Erythroblast (primary cell): ENCODE measurements around the gene ZNF362.
"Not testable (repeated sequence)": the region's sequence is repeated elsewhere in the genome, so short reads cannot be mapped to it uniquely, and the experiment has no call there.

Experiments
- DNase-seq, 2 experiments: peaks; one replicate each; lab custom pipeline; 2025; lab: John Stamatoyannopoulos, UW
- GATA1 ChIP-seq: IDR thresholded peaks from 2 replicates; pipeline ENCODE4 v1.6.1; 2011; ENCODE audit warnings: low read depth, mild to moderate bottlenecking, control low read depth, low read length, moderate library complexity
- POLR2A ChIP-seq: IDR thresholded peaks from 2 replicates; pipeline ENCODE4 v1.6.1; 2011; ENCODE audit warnings: mild to moderate bottlenecking, low read length

Gene ZNF362

DNA sequence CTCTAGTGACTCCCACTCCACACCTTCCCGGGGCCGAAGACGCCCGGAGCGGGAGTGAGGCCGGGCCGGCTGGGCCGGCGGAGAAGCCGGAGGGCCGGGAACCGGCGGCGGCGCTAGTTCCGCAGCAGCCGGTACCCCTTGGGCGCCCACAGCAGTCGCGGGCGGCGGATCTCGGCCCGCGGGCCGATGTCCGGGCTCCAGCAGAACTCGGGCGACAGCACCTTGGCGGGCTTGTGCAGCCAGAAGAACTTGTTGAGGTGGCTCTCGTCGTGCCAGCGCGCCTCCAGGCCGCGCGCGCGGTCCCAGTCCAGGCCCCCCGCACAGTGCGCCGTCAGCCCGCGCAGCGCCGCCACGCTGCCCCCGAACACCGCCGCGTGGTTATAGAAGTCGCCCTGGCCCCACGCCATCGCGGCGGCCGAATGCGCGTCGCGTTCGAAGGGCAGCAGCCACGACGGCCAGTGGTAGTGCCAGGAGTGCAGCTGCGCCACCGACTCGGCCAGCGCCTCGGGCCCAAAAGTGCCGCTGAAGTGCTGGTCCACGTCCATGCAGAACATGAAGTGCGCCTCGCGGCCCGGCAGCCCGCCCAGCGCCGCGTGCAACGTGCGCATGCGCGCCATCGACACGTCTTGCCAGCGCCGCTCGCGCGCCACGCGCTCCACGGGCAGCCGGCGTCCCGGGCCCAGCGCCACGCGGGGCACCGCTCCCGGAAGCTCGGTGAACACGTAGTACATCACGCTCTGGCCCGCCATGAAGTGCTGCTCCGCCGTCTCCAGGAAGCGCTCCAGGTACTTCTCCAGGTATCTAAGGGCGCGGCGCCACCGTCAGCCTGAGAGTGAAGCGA is 50.6 kb downstream of the ZNF362 start:
- no peak for TF ChIP-seq GATA1
- TF ChIP-seq POLR2A = no peak
- DNase-seq = peak; percentile 39 to 47

DNA sequence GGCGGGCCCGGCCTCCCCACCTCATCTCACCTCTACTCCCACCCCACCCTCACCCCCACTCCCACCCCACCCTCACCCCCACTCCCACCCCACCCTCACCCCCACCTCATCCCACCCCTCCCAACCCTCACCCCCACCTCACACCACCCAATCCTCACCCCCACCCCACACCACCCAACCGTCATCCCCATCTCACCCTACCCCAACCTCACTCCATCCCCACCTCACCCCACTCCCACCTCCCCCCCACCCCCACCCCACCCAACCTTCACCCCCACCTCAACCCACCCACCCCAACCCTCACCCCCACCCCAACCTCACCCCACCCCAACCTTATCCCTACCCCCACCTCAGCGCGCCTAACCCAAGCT is 51.2 kb downstream of the ZNF362 start:
- TF ChIP-seq GATA1 (no peak), POLR2A (no peak)

GRCh38 chr1:33309351-33309750 is 53.1 kb downstream of the ZNF362 start:
- not testable (repeated sequence) for DNase-seq

More for the DNA sequence above, 51.2 kb downstream of the ZNF362 start:
- DNase-seq = no peak

- no peak for DNase-seq
- TF ChIP-seq GATA1 = no peak
- no peak for TF ChIP-seq POLR2A
Measured at GRCh38 chr1:33310702-33311101, 54.4 kb downstream of the ZNF362 start.

- DNase-seq = no peak
- no peak for TF ChIP-seq GATA1
- TF ChIP-seq POLR2A = no peak
Measured at GRCh38 chr1:33311706-33312412, 55.6 kb downstream of the ZNF362 start.

- DNase-seq = no peak
- TF ChIP-seq POLR2A (no peak), GATA1 (no peak)
Measured at GRCh38 chr1:33312413-33312749, 56.1 kb downstream of the ZNF362 start.

- no peak for DNase-seq
Measured at GRCh38 chr1:33314416-33314815, 58.1 kb downstream of the ZNF362 start.

DNA sequence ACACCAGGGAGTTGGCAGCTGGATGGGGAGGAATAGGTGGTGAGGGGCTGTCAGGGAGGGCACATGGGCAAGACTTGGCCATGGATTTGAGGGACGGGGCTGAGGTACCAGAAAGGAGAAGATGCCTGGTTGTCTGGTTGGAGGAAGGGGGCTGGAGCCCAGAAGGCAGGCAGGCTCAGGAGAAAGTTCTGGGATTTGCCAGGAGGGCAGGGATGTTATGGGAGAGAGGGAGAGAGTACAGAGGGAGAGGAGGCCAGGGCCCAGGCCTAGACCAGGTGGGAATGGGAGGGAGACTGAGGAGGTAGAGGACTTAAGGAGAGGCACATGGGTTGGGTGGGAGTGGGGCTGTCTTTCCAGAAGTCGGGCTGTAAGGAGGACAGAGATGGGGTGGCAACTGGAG is 60.3 kb downstream of the ZNF362 start:
- TF ChIP-seq GATA1 (no peak), POLR2A (no peak)
- DNase-seq = no peak

More at GRCh38 chr1:33314416-33314815, 58.1 kb downstream of the ZNF362 start:
- TF ChIP-seq GATA1 = no peak

- TF ChIP-seq GATA1 = no peak
- no peak for TF ChIP-seq POLR2A
- DNase-seq = no peak
Measured at GRCh38 chr1:33317354-33317753, 61.1 kb downstream of the ZNF362 start.

GRCh38 chr1:33317946-33318345 is 61.7 kb downstream of the ZNF362 start:
- TF ChIP-seq GATA1 = no peak

DNA sequence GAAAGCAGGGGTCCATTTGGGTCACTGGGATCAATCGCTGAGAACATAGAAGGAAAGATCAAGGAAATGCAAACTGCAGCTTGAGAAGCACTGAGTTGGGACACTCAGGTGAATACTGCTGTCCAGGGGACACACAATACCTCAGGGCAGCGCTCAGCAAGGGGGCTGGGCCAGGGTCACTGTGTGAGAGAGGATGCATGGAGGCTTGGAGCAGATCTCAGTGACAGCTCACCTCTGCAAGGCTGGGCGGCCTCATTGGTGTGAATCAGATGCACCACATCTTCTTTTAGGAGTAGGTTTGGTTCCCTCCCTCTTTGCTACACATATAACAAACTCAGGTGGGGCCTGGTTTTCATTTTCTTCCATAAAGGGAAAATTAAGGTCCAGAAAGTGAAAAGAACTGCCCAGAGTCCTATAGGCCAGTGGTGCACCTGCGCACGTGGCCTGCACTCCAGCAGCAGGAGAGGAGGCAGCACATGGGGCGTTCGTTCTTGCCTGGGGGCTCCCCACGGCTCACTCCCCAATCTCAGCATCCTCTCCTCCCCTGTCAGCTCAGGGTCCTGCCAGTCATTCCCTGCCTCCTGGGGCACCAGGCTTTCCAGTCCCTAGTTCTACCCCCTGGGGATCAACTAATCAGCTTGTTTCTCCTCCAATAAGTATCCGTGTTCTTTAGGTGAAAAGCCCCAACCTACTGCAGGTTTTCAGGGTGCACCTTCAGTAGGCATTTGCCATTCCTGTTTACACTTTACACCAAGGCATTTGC is 63.1 kb downstream of the ZNF362 start:
- DNase-seq = no peak
- TF ChIP-seq POLR2A (no peak), GATA1 (no peak)

More at GRCh38 chr1:33317946-33318345, 61.7 kb downstream of the ZNF362 start:
- no peak for DNase-seq

- DNase-seq = no peak
- TF ChIP-seq POLR2A (no peak), GATA1 (no peak)
Measured at GRCh38 chr1:33319949-33320618, 63.8 kb downstream of the ZNF362 start.

- no peak for DNase-seq
- TF ChIP-seq POLR2A (no peak), GATA1 (no peak)
Measured at GRCh38 chr1:33320619-33321165, 64.4 kb downstream of the ZNF362 start, which contains the start of gene A3GALT2. TSS of gene A3GALT2 (minus strand) at chr1:33321098. CDS start at chr1:33321098, 0 bp downstream.
